CD8-positive, alpha-beta memory T cell (primary cell): ENCODE data around the gene DHX58. TPM values are rescaled to one million over a fixed set of nuclear protein-coding genes. Genes with fewer than 3 reads are reported as not detected.

Source experiments
- CTCF ChIA-PET: fragments of 350-600 bp; sonication (Branson Sonifier 250); formaldehyde crosslinking; loops from one replicate; lab custom pipeline; 2021; ENCODE audit warnings: antibody characterized with exemption; lab: Charles Lee
- POLR2A ChIA-PET: fragments of 350-600 bp; sonication (Branson Sonifier 250); formaldehyde crosslinking; loops from one replicate; lab custom pipeline; 2021; ENCODE audit warnings: antibody characterized with exemption; lab: Charles Lee
- DNase-seq, 5 donors: peaks; one replicate each; pipeline versions ENCODE4 v3.0.0 to v3.0.0-alpha.2; 2020 to 2022; ENCODE audit warnings: mixed read lengths in 1 of 5
- H3K27ac ChIP-seq: one replicate; pipeline ENCODE4 v1.7.0; 2013; ENCODE audit warnings: low read depth, mild to moderate bottlenecking, low read length, moderate library complexity
- H3K27me3 ChIP-seq: 2 replicates; pipeline ENCODE4 v1.7.0; 2013; ENCODE audit warnings: low read length, mild to moderate bottlenecking; ENCODE audit not compliant: insufficient read depth, poor library complexity, severe bottlenecking
- H3K36me3 ChIP-seq: 2 replicates; pipeline ENCODE4 v1.7.0; 2013; ENCODE audit warnings: mild to moderate bottlenecking, low read length, moderate library complexity; ENCODE audit not compliant: insufficient read depth
- H3K4me1 ChIP-seq: 2 replicates; pipeline ENCODE4 v1.7.0; 2013; ENCODE audit warnings: mild to moderate bottlenecking, low read length, moderate library complexity; ENCODE audit not compliant: insufficient read depth
- H3K4me3 ChIP-seq: 2 replicates; pipeline ENCODE4 v1.7.0; 2013; ENCODE audit warnings: mild to moderate bottlenecking, low read length
- H3K9me3 ChIP-seq: 2 replicates; pipeline ENCODE4 v1.7.0; 2013; ENCODE audit warnings: mild to moderate bottlenecking, low read length
- H3K27ac Mint-ChIP-seq, 8 donors: one replicate each; pipeline ENCODE4 v1.8.0; 2020 to 2021; ENCODE audit warnings: mixed read lengths in 8 of 8, mild to moderate bottlenecking in 6 of 8, inconsistent platforms in 3 of 8, moderate library complexity in 3 of 8
- H3K27me3 Mint-ChIP-seq, 2 donors: one replicate each; pipeline ENCODE4 v1.8.0; 2020 to 2021; ENCODE audit warnings: mixed read lengths in 2 of 2, mild to moderate bottlenecking in 1 of 2, moderate library complexity in 1 of 2
- H3K36me3 Mint-ChIP-seq, 3 donors: one replicate each; pipeline ENCODE4 v1.8.0; 2020 to 2021; ENCODE audit warnings: mixed read lengths in 3 of 3, inconsistent platforms in 1 of 3, mild to moderate bottlenecking in 1 of 3
- H3K4me1 Mint-ChIP-seq, 3 donors: one replicate each; pipeline ENCODE4 v1.8.0; 2020 to 2021; ENCODE audit warnings: mixed read lengths in 3 of 3, inconsistent platforms in 1 of 3, mild to moderate bottlenecking in 1 of 3
- H3K4me3 Mint-ChIP-seq, 7 donors: one replicate each; pipeline ENCODE4 v1.8.0; 2020 to 2021; ENCODE audit warnings: mixed read lengths in 7 of 7, mild to moderate bottlenecking in 6 of 7, moderate library complexity in 4 of 7, inconsistent platforms in 2 of 7
- H3K9me3 Mint-ChIP-seq, 5 donors: one replicate each; pipeline ENCODE4 v1.8.0; 2020 to 2022; ENCODE audit warnings: mixed read lengths in 5 of 5, mild to moderate bottlenecking in 3 of 5, moderate library complexity in 2 of 5, inconsistent platforms in 1 of 5
- polyA plus RNA-seq: library from polyadenylated mRNA; unstranded; fragments of 300-500 nt; fragmentation: Illumina TruSeq; gene quantifications from one replicate; pipeline ENCODE4 v1.2.3, GENCODE V29; 2021
- total RNA-seq, 2 experiments: library from RNA; stranded (reverse); gene quantifications; one replicate each; pipeline ENCODE4 v1.2.3, GENCODE V29; 2021

The DHX58 gene
- total and polyA plus RNA-seq, 3 experiments from 2014 or later = 8.1 to 10.7 (median 9.7) TPM

DNA sequence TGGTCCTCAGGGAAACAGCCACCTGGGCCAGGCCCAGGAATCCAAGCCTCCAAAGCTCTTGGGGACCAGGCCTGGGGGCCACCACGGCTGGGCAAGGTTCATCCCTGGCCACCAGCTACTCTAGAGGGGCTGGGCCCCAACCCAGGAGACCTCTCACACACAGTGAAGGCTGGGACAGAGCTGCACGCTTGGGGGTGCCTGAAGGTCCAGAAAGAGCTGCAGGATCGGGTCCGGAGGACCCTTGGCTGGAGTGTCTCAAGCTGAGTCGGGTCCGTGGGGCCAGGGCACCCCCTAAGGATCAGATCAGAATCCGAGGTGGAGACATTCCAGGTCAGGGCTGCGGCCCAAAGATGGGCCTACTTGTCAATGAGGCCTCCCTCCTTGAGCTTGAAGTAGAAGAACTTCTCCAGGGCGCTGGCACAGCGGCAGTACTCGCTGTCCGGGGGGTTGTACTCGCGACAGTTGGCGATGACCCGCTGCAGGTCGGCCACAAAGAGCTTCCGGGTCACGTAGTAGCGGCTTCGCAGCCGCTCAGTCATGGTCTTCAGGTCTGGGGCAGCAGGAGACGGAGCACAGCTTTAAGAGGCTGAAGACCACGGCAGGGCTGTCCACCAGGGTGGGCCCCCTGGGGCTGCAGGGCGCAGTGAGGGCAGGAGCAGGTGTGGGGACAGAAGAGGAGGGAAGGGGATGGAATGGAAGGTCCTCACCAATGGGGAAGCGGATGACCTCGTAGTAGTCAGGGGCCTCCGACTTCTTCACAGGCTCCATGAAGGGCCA, 967 bp upstream of the DHX58 start:
- H3K4me1 Mint-ChIP-seq = peaks cover 31 to 47% (median 37%) of the 10 kb centered on the region in 3 donors
- POLR2A ChIA-PET = interaction anchor here (0.7 to 2.4 kb wide), 5 partner anchors 8 to 207 kb away, joined by 3 to 13 read pairs (median 9); partner anchors contain the start of genes CNP, DNAJC7 and NKIRAS2
- Histone ChIP-seq H3K36me3 (no peaks in the 10 kb centered on the region), H3K9me3 (no peaks in the 10 kb centered on the region), H3K27me3 (no peaks in the 10 kb centered on the region), H3K27ac (peak overlapping the region; percentile 63), H3K4me3 (no peak overlapping the region), H3K4me1 (peaks cover 21% of the 10 kb centered on the region)
- peak overlapping the region in 6 of 8 donors; percentile 33 to 98 (median 89) for H3K27ac Mint-ChIP-seq
- H3K4me3 Mint-ChIP-seq = peak overlapping the region in 1 of 7 donors; percentile 90
- peaks cover 0 to 33% (median 5%) of the 10 kb centered on the region in 3 donors for H3K36me3 Mint-ChIP-seq
- no peaks in the 10 kb centered on the region for H3K9me3 Mint-ChIP-seq
- no peak for DNase-seq
- CTCF ChIA-PET = interaction anchor here (0.7 to 11.7 kb wide), 10 partner anchors 12 to 183 kb away, joined by 3 to 109 read pairs (median 6); partner anchors contain the start of genes CNP, DNAJC7 and ODAD4
- H3K27me3 Mint-ChIP-seq = no peaks in the 10 kb centered on the region

DNA sequence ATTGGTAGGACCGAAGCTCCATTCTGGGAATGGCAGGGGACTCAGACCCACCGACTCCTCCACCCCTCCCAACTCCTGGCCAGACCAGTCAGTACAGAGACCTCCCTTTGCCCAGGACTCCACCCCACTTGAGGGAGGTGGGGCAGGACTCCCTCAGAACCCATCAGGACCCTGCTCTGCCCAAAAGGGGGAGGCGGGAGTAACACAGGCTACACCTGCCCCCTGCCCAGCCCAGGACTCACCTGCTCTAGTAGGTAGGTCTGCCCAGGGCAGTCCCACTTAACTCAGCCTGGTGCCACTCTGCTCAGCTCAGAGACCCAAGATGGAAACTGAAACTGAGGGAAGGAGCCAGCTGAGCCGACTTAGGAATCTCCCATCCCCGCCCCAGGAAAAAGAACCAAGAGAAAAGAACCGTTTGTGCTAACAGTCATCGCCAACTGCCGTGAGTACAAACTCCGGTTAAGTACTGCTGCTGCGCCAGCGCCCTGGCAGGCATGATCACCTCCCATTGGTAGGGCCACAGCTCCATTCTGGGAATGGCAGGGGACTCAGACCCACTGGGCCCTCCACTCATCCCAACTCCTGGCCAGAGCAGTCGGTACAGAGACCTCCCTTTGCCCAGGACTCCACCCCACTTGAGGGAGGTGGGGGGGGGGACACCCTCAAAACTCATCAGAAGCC, 503 bp downstream of the DHX58 start:
- Histone ChIP-seq H3K4me3 (peak overlapping the region; percentile 76), H3K27ac (peak overlapping the region; percentile 63), H3K27me3 (no peaks in the 10 kb centered on the region), H3K4me1 (peaks cover 31% of the 10 kb centered on the region), H3K9me3 (no peaks in the 10 kb centered on the region), H3K36me3 (no peaks in the 10 kb centered on the region)
- Mint-ChIP-seq H3K4me1 (peaks cover 33 to 57% (median 34%) of the 10 kb centered on the region in 3 donors), H3K27ac (peak overlapping the region; percentile 86 to 98 (median 96)), H3K4me3 (peak overlapping the region; percentile 81 to 93 (median 90)), H3K9me3 (no peaks in the 10 kb centered on the region), H3K36me3 (peaks cover 0 to 32% (median 7%) of the 10 kb centered on the region in 3 donors), H3K27me3 (no peaks in the 10 kb centered on the region)
- ChIA-PET POLR2A (interaction anchor here (1.1 to 2.4 kb wide), 3 partner anchors 42 to 95 kb away, joined by 4 to 13 read pairs (median 9); partner anchors contain the start of genes DNAJC7 and NKIRAS2), CTCF (interaction anchor here (1.1 to 11.7 kb wide), 12 partner anchors 10 to 317 kb away, joined by 3 to 109 read pairs (median 4); partner anchors contain the start of genes CNP, DNAJC7 and ODAD4)
- peak in 1 of 5 donors; percentile 10 for DNase-seq

DNA sequence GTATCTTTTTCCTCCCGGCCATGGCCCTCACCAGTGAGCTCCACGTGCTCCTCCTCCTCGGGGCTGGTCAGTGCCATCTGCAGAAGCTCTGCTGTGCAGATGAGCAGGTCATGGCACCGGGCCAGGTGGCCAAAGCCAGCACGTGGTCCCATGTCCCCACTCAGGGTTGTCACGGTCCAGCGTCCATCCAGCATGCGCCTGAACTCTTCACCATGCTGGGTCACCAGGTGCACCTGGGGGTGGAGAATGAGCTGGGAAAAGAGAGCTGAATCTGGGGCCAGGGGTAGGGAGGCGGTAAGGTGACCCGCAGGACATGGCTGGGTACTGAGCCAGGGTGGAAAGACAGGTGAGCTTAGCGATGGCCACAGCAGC, 1.3 kb downstream of the DHX58 start:
- POLR2A ChIA-PET = interaction anchor here (2.4 kb wide), 1 partner anchor 94 kb away, joined by 13 read pairs; the partner anchor contains the start of gene DNAJC7
- no peaks in the 10 kb centered on the region for H3K9me3 Mint-ChIP-seq
- DNase-seq = no peak
- H3K4me3 Mint-ChIP-seq = peak overlapping the region; percentile 56 to 91 (median 89)
- H3K27ac Mint-ChIP-seq = peak overlapping the region in 6 of 8 donors; percentile 6 to 90 (median 46)
- CTCF ChIA-PET = interaction anchor here (1.1 to 11.7 kb wide), 9 partner anchors 9 to 94 kb away, joined by 3 to 109 read pairs (median 4); partner anchors contain the start of gene DNAJC7
- Histone ChIP-seq H3K27me3 (no peaks in the 10 kb centered on the region), H3K4me3 (no peak overlapping the region), H3K4me1 (peaks cover 31% of the 10 kb centered on the region), H3K27ac (no peak overlapping the region), H3K36me3 (no peaks in the 10 kb centered on the region), H3K9me3 (no peaks in the 10 kb centered on the region)
- H3K36me3 Mint-ChIP-seq = peaks cover 0 to 30% (median 7%) of the 10 kb centered on the region in 3 donors
- H3K4me1 Mint-ChIP-seq = peaks cover 27 to 52% (median 30%) of the 10 kb centered on the region in 3 donors
- no peaks in the 10 kb centered on the region for H3K27me3 Mint-ChIP-seq

DNA sequence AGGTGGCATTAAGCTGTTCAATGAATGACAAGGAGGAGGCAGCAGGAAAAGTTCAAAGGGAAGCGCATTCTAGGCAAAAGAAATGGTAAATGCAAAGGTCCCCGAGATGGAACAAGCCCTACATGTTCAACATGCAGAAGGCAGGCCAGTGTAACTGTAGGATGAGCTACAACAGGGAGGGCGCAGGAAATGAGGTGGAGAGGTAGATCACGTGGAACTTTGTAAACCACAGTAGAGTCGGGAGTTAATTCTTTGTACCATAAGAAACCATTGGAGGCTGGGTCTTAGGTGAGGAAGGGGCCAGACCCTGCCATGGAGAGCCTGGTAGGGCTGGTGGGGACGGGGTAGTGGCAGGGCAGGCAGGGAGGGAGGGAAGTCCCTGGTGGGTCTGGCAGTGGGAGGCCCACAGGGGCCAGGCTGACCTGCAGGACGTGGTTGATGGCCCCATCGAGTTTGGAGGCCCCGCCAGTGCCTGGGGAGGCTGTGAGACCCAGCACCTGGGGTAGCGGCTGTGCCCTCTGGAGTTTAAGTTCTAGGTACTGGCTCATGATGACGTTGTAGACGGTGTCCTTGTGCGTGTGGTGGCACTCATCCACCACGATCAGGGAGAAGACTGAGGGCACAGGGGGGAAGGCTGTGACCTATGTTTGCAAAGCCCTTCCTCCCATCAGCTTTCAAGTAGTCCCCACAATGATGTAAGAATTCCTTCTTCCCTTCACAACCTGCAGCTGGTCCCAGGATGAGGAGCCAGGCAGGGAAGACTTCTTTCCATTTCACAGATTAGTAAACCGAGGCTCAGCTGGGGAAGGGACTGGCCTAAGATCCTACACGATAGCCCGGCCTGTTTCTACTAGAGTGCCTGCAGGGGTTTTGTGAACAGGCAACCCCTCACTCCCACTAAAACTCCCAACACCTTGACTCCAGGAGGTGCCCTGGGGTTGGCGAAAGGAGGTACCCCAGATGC, 1.9 kb downstream of the DHX58 start:
- Mint-ChIP-seq H3K4me1 (peaks cover 27 to 52% (median 28%) of the 10 kb centered on the region in 3 donors), H3K9me3 (no peaks in the 10 kb centered on the region), H3K27ac (peak overlapping the region in 7 of 8 donors; percentile 26 to 90 (median 70)), H3K4me3 (peak overlapping the region; percentile 39 to 89 (median 56)), H3K27me3 (no peaks in the 10 kb centered on the region), H3K36me3 (peaks cover 0 to 30% (median 7%) of the 10 kb centered on the region in 3 donors)
- H3K36me3 ChIP-seq = no peaks in the 10 kb centered on the region
- no peaks in the 10 kb centered on the region for H3K27me3 ChIP-seq
- CTCF ChIA-PET = interaction anchor here (1.1 to 11.7 kb wide), 7 partner anchors 9 to 147 kb away, joined by 3 to 109 read pairs (median 3); partner anchors contain the start of gene DNAJC7
- DNase-seq = no peak
- H3K4me3 ChIP-seq = no peak overlapping the region
- POLR2A ChIA-PET = no interaction called here
- no peaks in the 10 kb centered on the region for H3K9me3 ChIP-seq
- H3K27ac ChIP-seq = no peak overlapping the region
- peaks cover 31% of the 10 kb centered on the region for H3K4me1 ChIP-seq

DNA sequence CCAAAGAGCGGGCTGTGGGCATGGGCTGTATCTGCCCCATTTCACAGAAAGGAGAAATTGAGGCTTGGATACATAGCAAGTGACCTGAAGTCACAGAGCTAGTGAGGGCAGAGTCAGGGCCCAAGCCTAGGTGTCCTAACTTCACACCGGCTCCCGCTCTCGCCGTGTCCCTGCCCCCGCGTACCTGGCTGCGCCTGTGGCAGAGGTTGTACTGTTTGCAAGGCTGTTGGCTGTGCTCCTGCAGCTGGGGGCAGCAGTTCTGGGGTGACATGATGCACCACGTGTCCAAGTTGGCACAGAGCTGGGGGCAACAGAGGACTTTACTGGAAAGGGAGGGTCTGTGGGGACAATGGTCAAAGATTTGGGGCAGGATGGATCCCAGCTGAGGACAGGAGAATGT, 3.4 kb downstream of the DHX58 start:
- no peaks in the 10 kb centered on the region for H3K27me3 Mint-ChIP-seq
- peaks cover 31% of the 10 kb centered on the region for H3K4me1 ChIP-seq
- DNase-seq = no peak
- peaks cover 22 to 47% (median 28%) of the 10 kb centered on the region in 3 donors for H3K4me1 Mint-ChIP-seq
- H3K27ac ChIP-seq = no peak overlapping the region
- peaks cover 0 to 39% (median 6%) of the 10 kb centered on the region in 3 donors for H3K36me3 Mint-ChIP-seq
- no peaks in the 10 kb centered on the region for H3K36me3 ChIP-seq
- H3K9me3 Mint-ChIP-seq = no peaks in the 10 kb centered on the region
- POLR2A ChIA-PET = no interaction called here
- CTCF ChIA-PET = interaction anchor here (1.4 to 2.1 kb wide), 2 partner anchors 41 to 84 kb away, joined by 3 to 5 read pairs; no protein-coding TSS in a partner anchor
- H3K9me3 ChIP-seq = no peaks in the 10 kb centered on the region
- no peak overlapping the region for H3K4me3 ChIP-seq
- H3K27me3 ChIP-seq = no peaks in the 10 kb centered on the region
- peak overlapping the region in 2 of 8 donors; percentile 8 to 43 for H3K27ac Mint-ChIP-seq
- H3K4me3 Mint-ChIP-seq = peak overlapping the region in 1 of 7 donors; percentile 6

DNA sequence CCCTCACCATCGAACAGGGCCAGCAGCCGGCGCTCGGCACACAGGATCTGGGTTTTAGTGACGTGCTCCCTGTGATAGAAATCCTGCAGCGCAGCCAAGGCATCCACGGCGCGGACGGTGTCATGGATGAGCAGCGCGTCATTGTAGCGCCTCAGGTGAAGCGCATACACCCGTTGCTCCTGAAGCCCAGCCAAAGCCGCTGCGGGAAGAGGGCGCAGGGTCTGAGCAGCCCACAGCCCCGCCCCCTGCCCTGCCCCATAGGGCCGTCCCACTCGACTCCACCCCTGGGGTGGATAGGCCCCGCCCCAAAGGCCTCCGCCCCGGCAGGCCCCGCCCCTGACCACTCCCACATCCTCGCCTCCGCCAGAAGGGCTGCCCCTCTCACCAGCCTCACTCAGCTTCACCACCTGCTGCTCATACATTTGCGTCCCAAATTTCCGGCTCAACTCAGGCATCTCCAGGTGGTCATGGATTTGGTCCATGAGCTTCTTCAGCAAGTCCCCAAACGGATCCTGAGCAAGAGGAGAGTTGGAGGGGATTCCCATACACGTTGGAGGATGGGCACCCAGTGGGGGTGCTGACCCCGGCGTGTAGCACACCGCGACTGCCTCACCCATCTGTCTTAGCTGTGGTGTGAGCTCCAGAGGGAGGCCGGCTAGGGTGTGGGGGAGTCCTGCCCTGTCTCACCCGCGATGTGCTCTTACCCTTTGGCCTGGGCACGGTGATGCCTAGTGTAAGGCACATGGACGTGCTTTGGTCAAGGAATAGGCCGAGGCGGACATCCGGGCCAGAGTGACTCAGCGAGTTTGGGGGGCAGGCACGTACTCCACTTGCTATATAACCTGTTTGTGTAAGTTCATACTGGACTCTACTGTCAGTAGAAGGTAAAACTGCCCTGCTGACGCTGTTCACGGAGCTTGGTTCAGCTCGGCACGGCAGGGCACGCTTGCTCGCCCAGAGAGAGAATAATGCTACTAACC, 4.6 kb downstream of the DHX58 start:
- H3K27ac ChIP-seq = no peak overlapping the region
- Mint-ChIP-seq H3K4me1 (peaks cover 21 to 47% (median 28%) of the 10 kb centered on the region in 3 donors), H3K9me3 (no peaks in the 10 kb centered on the region), H3K27me3 (no peaks in the 10 kb centered on the region), H3K4me3 (peak overlapping the region; percentile 48 to 80 (median 59)), H3K27ac (peak overlapping the region in 4 of 8 donors; percentile 17 to 82 (median 52)), H3K36me3 (peaks cover 0 to 46% (median 6%) of the 10 kb centered on the region in 3 donors)
- ChIA-PET POLR2A (interaction anchor here (0.6 to 0.9 kb wide), 2 partner anchors 12 to 21 kb away, joined by 3 read pairs; no protein-coding TSS in a partner anchor), CTCF (interaction anchor here (1.1 to 2.1 kb wide), 5 partner anchors 8 to 90 kb away, joined by 3 to 8 read pairs (median 3); partner anchors contain the start of genes DNAJC7 and NKIRAS2)
- H3K27me3 ChIP-seq = no peaks in the 10 kb centered on the region
- no peaks in the 10 kb centered on the region for H3K9me3 ChIP-seq
- H3K4me3 ChIP-seq = no peak overlapping the region
- H3K36me3 ChIP-seq = no peaks in the 10 kb centered on the region
- DNase-seq = peak; percentile 86 to 92 (median 87)
- peaks cover 25% of the 10 kb centered on the region for H3K4me1 ChIP-seq
